ENCODE measurements around the gene ISM1.

DNA sequence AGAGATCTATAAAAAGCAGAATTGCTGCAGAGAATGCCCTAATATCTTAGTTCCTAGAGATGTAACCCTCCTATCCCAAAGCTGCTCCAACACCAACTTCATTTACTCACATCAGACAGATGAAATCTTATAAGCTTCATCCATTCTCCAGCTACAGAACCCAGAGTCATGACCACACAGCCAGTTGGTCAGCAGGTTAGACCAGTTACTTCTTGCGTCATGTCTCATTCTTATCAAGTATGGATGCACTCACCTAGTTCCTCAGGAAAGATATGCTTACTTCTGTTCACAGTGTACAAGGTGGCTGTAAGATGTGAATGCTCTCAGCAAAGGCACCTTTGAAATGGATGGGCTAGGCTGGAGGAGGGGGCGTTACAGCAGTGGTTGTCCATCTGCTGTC, 47.9 kb upstream of the ISM1 start:
- TF ChIP-seq, protein P1, sequence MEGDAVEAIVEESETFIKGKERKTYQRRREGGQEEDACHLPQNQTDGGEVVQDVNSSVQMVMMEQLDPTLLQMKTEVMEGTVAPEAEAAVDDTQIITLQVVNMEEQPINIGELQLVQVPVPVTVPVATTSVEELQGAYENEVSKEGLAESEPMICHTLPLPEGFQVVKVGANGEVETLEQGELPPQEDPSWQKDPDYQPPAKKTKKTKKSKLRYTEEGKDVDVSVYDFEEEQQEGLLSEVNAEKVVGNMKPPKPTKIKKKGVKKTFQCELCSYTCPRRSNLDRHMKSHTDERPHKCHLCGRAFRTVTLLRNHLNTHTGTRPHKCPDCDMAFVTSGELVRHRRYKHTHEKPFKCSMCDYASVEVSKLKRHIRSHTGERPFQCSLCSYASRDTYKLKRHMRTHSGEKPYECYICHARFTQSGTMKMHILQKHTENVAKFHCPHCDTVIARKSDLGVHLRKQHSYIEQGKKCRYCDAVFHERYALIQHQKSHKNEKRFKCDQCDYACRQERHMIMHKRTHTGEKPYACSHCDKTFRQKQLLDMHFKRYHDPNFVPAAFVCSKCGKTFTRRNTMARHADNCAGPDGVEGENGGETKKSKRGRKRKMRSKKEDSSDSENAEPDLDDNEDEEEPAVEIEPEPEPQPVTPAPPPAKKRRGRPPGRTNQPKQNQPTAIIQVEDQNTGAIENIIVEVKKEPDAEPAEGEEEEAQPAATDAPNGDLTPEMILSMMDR (IDR thresholded peaks at IDR 0.05; ENCODE audit: borderline replicate concordance, extremely low read depth, low read length, poor library complexity, severe bottlenecking), result no peak
- no peak for TF ChIP-seq EZH2 (IDR thresholded peaks at IDR 0.05; ENCODE audit: borderline replicate concordance, low read depth, low read length, severe bottlenecking)
